H9 (cell line): Measurements from ENCODE around the gene COG8. TPM values are rescaled to one million over a fixed set of nuclear protein-coding genes. Genes with fewer than 3 reads are reported as not detected.

Experiments
- DNase-seq: peaks from one replicate; pipeline ENCODE4 v3.0.0-alpha.2; 2017
- H2AFZ ChIP-seq: one replicate; pipeline ENCODE4 v1.6.1; 2013; ENCODE audit warnings: mild to moderate bottlenecking, low read length, control low read depth, moderate library complexity
- H2AK5ac ChIP-seq: 2 replicates; pipeline ENCODE4 v1.6.1; 2013; ENCODE audit warnings: low read length, control low read depth, mixed read lengths; ENCODE audit not compliant: insufficient read length
- H2BK120ac ChIP-seq: one replicate; pipeline ENCODE4 v1.6.1; 2013; ENCODE audit warnings: low read depth, mild to moderate bottlenecking, low read length, control low read depth, inconsistent platforms; ENCODE audit not compliant: poor library complexity, severe bottlenecking
- H2BK12ac ChIP-seq: 2 replicates; pipeline ENCODE4 v1.6.1; 2013; ENCODE audit warnings: low read length, control low read depth, mixed read lengths, low read depth; ENCODE audit not compliant: insufficient read length
- H2BK15ac ChIP-seq: 2 replicates; pipeline ENCODE4 v1.6.1; 2013; ENCODE audit warnings: low read depth, low read length, control low read depth
- H2BK20ac ChIP-seq: one replicate; pipeline ENCODE4 v1.6.1; 2013; ENCODE audit warnings: low read depth, mild to moderate bottlenecking, low read length, control low read depth, inconsistent platforms; ENCODE audit not compliant: poor library complexity, severe bottlenecking
- H2BK5ac ChIP-seq: 2 replicates; pipeline ENCODE4 v1.6.1; 2013; ENCODE audit warnings: low read length, control low read depth, mixed read lengths; ENCODE audit not compliant: insufficient read length
- H3K14ac ChIP-seq: 2 replicates; pipeline ENCODE4 v1.6.1; 2013; ENCODE audit warnings: low read length, control low read depth; ENCODE audit not compliant: insufficient read depth
- H3K18ac ChIP-seq: 2 replicates; pipeline ENCODE4 v1.6.1; 2013; ENCODE audit warnings: low read depth, mild to moderate bottlenecking, mixed read lengths, low read length, control low read depth; ENCODE audit not compliant: insufficient read length
- H3K23ac ChIP-seq: 2 replicates; pipeline ENCODE4 v1.6.1; 2013; ENCODE audit warnings: low read length, control low read depth, mixed read lengths, low read depth; ENCODE audit not compliant: insufficient read length
- H3K23me2 ChIP-seq: 2 replicates; pipeline ENCODE4 v1.6.1; 2013; ENCODE audit warnings: low read depth, mild to moderate bottlenecking, mixed read lengths, low read length, control low read depth; ENCODE audit not compliant: insufficient read length, poor library complexity, severe bottlenecking
- H3K27ac ChIP-seq: 2 replicates; pipeline ENCODE4 v1.5.1; 2013; ENCODE audit warnings: low read length, control low read depth, mixed read lengths, low read depth; ENCODE audit not compliant: insufficient read length
- H3K27me3 ChIP-seq: 2 replicates; pipeline ENCODE4 v1.6.1; 2013; ENCODE audit warnings: low read length, control low read depth, inconsistent platforms; ENCODE audit not compliant: insufficient read depth
- H3K4ac ChIP-seq: 2 replicates; pipeline ENCODE4 v1.6.1; 2013; ENCODE audit warnings: low read depth, mild to moderate bottlenecking, control low read depth, inconsistent platforms, low read length, moderate library complexity
- H3K4me1 ChIP-seq: 2 replicates; pipeline ENCODE4 v1.6.1; 2013; ENCODE audit warnings: low read length, control low read depth, inconsistent platforms; ENCODE audit not compliant: insufficient read depth
- H3K4me2 ChIP-seq: 2 replicates; pipeline ENCODE4 v1.6.1; 2013; ENCODE audit warnings: low read length, control low read depth, mixed read lengths; ENCODE audit not compliant: insufficient read length, insufficient read depth
- H3K56ac ChIP-seq: 2 replicates; pipeline ENCODE4 v1.6.1; 2013; ENCODE audit warnings: low read depth, mild to moderate bottlenecking, mixed read lengths, low read length, control low read depth; ENCODE audit not compliant: insufficient read length
- H3K79me1 ChIP-seq: 2 replicates; pipeline ENCODE4 v1.6.1; 2013; ENCODE audit warnings: low read depth, mild to moderate bottlenecking, moderate library complexity, low read length, control low read depth, inconsistent platforms; ENCODE audit not compliant: insufficient read depth, poor library complexity, severe bottlenecking
- H3K79me2 ChIP-seq: 2 replicates; pipeline ENCODE4 v1.6.1; 2013; ENCODE audit warnings: low read length, control low read depth, inconsistent platforms; ENCODE audit not compliant: insufficient read depth
- H3K9ac ChIP-seq: 2 replicates; pipeline ENCODE4 v1.6.1; 2013; ENCODE audit warnings: low read length, control low read depth, mixed read lengths; ENCODE audit not compliant: insufficient read length; ENCODE audit errors: extremely low read depth
- H3K9me3 ChIP-seq: one replicate; pipeline ENCODE4 v1.6.1; 2013; ENCODE audit warnings: low read depth, low read length, inconsistent platforms; ENCODE audit not compliant: control insufficient read depth
- H3T11ph ChIP-seq: one replicate; pipeline ENCODE4 v1.6.1; 2013; ENCODE audit warnings: mild to moderate bottlenecking, low read length, control low read depth, inconsistent platforms
- H4K20me1 ChIP-seq: one replicate; pipeline ENCODE4 v1.6.1; 2013; ENCODE audit not compliant: control insufficient read depth, insufficient read length, insufficient read depth
- H4K5ac ChIP-seq: 2 replicates; pipeline ENCODE4 v1.6.1; 2013; ENCODE audit warnings: low read depth, mild to moderate bottlenecking, mixed read lengths, low read length, control low read depth; ENCODE audit not compliant: insufficient read length
- H4K8ac ChIP-seq: replicated peaks from 2 replicates; pipeline ENCODE4 v1.6.1; 2013; ENCODE audit warnings: low read length, control low read depth, mixed read lengths, low read depth; ENCODE audit not compliant: insufficient read length
- H4K91ac ChIP-seq: 2 replicates; pipeline ENCODE4 v1.6.1; 2013; ENCODE audit warnings: low read depth, mild to moderate bottlenecking, moderate library complexity, mixed read lengths, low read length, control low read depth; ENCODE audit not compliant: insufficient read length
- H3K27ac Mint-ChIP-seq, 3 experiments: 2 replicates in 2 of 3; 3 replicates in 1 of 3; pipeline ENCODE4 v1.8.0; 2020 to 2021; ENCODE audit warnings: mixed read lengths in 3 of 3, mild to moderate bottlenecking in 1 of 3, moderate library complexity in 1 of 3
- H3K27me3 Mint-ChIP-seq: 2 replicates; pipeline ENCODE4 v1.8.0; 2021; ENCODE audit warnings: low read depth, mild to moderate bottlenecking, moderate library complexity, mixed read lengths
- H3K36me3 Mint-ChIP-seq, 3 experiments: 2 replicates in 2 of 3; 3 replicates in 1 of 3; pipeline ENCODE4 v1.8.0; 2020 to 2021; ENCODE audit warnings: low read depth in 3 of 3, mixed read lengths in 3 of 3; ENCODE audit not compliant: insufficient read depth in 1 of 3
- H3K4me1 Mint-ChIP-seq, 2 experiments: 2 replicates each; pipeline ENCODE4 v1.8.0; 2020; ENCODE audit warnings: mixed read lengths in 2 of 2
- H3K4me3 Mint-ChIP-seq, 2 experiments: 2 replicates in 1 of 2; 3 replicates in 1 of 2; pipeline ENCODE4 v1.8.0; 2020 to 2021; ENCODE audit warnings: mild to moderate bottlenecking in 2 of 2, mixed read lengths in 2 of 2, moderate library complexity in 1 of 2
- H3K9me3 Mint-ChIP-seq, 2 experiments: 2 replicates in 1 of 2; 3 replicates in 1 of 2; pipeline ENCODE4 v1.8.0; 2020; ENCODE audit warnings: mild to moderate bottlenecking in 2 of 2, mixed read lengths in 2 of 2, moderate library complexity in 1 of 2
- WGBS: extraction: QIAGEN DNeasy Blood & Tissue Kit; methylation state at CpG from one replicate; pipeline ENCODE4 v1.1.7; 2013; ENCODE audit warnings: missing lambda C conversion rate, low lambda C conversion rate, mixed read lengths; ENCODE audit not compliant: insufficient read length; ENCODE audit errors: extremely low coverage; 5-methylcytosine and 5-hydroxymethylcytosine counted together
- total RNA-seq: library from RNA; stranded (reverse); gene quantifications from 2 replicates; pipeline ENCODE4 v1.2.1, GENCODE V29; 2021
- TF ChIP-seq, protein P1 (sequence below): fragments of 200-600 bp; sonication (generic); conservative IDR thresholded peaks from 3 replicates; pipeline ENCODE4 v1.8.0; 2021; ENCODE audit warnings: antibody characterized with exemption, mild to moderate bottlenecking

COG8 gene
- total RNA-seq, 1 experiment from 2014 or later, result 52.3 TPM

DNA sequence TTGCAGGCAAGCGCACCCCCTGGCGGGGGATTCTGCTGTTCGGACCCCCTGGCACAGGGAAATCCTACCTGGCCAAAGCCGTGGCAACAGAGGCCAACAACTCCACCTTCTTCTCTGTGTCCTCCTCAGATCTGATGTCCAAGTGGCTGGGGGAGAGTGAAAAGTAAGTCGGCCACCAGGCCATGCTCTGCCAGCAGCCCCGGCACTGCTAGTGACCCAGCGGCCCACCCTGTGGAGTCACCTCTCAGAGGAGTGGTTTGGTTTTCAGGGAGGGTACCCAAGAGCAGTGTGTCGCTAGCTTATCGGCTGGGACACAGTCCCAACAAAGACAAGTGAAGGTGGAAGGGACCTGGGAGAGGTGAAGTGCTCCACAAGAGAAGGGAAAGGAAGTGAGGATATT lies 20.0 kb downstream of the COG8 start:
- no peaks in the 10 kb centered on the region for H3K27me3 Mint-ChIP-seq

More for the DNA sequence above, 20.0 kb downstream of the COG8 start:
- H3K14ac ChIP-seq, result no peak overlapping the region
- no peak overlapping the region for H2BK12ac ChIP-seq
- H3K4me1 ChIP-seq, result no peaks in the 10 kb centered on the region
- Mint-ChIP-seq H3K4me3 (no peak overlapping the region), H3K36me3 (peaks cover 46 to 90% (median 79%) of the 10 kb centered on the region in 3 experiments), H3K27ac (0 out of 7 replicates have a peak overlapping the region, but pooled peaks of 1 of the 3 experiments have one; percentile 50), H3K9me3 (no peaks in the 10 kb centered on the region), H3K4me1 (no peaks in the 10 kb centered on the region)
- no peak overlapping the region for H3K4me2 ChIP-seq
- TF ChIP-seq, protein P1, sequence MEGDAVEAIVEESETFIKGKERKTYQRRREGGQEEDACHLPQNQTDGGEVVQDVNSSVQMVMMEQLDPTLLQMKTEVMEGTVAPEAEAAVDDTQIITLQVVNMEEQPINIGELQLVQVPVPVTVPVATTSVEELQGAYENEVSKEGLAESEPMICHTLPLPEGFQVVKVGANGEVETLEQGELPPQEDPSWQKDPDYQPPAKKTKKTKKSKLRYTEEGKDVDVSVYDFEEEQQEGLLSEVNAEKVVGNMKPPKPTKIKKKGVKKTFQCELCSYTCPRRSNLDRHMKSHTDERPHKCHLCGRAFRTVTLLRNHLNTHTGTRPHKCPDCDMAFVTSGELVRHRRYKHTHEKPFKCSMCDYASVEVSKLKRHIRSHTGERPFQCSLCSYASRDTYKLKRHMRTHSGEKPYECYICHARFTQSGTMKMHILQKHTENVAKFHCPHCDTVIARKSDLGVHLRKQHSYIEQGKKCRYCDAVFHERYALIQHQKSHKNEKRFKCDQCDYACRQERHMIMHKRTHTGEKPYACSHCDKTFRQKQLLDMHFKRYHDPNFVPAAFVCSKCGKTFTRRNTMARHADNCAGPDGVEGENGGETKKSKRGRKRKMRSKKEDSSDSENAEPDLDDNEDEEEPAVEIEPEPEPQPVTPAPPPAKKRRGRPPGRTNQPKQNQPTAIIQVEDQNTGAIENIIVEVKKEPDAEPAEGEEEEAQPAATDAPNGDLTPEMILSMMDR, result no peak
- no peak overlapping the region for H2BK20ac ChIP-seq
- H4K8ac ChIP-seq, result no peak overlapping the region
- no peak overlapping the region for H3K56ac ChIP-seq
- H3K27me3 ChIP-seq, result no peaks in the 10 kb centered on the region
- no peak overlapping the region for H3K4ac ChIP-seq
- H2AK5ac ChIP-seq, result no peak overlapping the region
- H3K23me2 ChIP-seq, result no peaks in the 10 kb centered on the region
- H2BK5ac ChIP-seq, result no peak overlapping the region
- no peak overlapping the region for H3K27ac ChIP-seq
- no peaks in the 10 kb centered on the region for H3K79me2 ChIP-seq
- no peak overlapping the region for H2AFZ ChIP-seq
- no peak overlapping the region for H4K5ac ChIP-seq
- no peak overlapping the region for H2BK15ac ChIP-seq
- H4K91ac ChIP-seq, result no peak overlapping the region
- no peak for DNase-seq
- H3K9me3 ChIP-seq, result no peaks in the 10 kb centered on the region
- H2BK120ac ChIP-seq, result no peak overlapping the region
- no peak overlapping the region for H3K18ac ChIP-seq
- peaks cover 3% of the 10 kb centered on the region for H3K79me1 ChIP-seq
- H3K9ac ChIP-seq, result no peak overlapping the region
- H3K23ac ChIP-seq, result no peak overlapping the region
- no CpG with 5 or more reads among the region's 9 CpGs for WGBS
- H4K20me1 ChIP-seq, result no peaks in the 10 kb centered on the region
- H3T11ph ChIP-seq, result no peak overlapping the region
